Natural killer cell (primary cell): ENCODE results near the gene FHIP2A. TPM values are rescaled to one million over a fixed set of nuclear protein-coding genes. Genes with fewer than 3 reads are reported as not detected.
"Not testable (repeated sequence)": the region's sequence is repeated elsewhere in the genome, so short reads cannot be mapped to it uniquely, and the experiment has no call there.

Experiments used
- ATAC-seq, 3 donors: fragments of 150-1000 bp in 2 of 3; fragments of 200-7000 bp in 1 of 3; cut with Tn5 transposase; 1 replicate in 1 of 3; 2 replicates in 2 of 3; pipeline ENCODE4 v1.10.0; 2021; ENCODE audit warnings: mild to moderate bottlenecking in 2 of 3, moderate library complexity in 2 of 3
- DNase-seq, 2 donors: peaks; one replicate each; pipeline versions ENCODE4 v3.0.0 to v3.0.0-alpha.2; 2013 to 2021; ENCODE audit warnings: mixed read lengths in 1 of 2
- H3K27ac ChIP-seq: one replicate; pipeline ENCODE4 v1.5.1; 2013; ENCODE audit warnings: mild to moderate bottlenecking, low read length
- H3K27me3 ChIP-seq: one replicate; pipeline ENCODE4 v1.6.1; 2013; ENCODE audit warnings: low read length; ENCODE audit not compliant: control insufficient read depth, insufficient read depth
- H3K36me3 ChIP-seq: one replicate; pipeline ENCODE4 v1.6.1; 2013; ENCODE audit warnings: low read length; ENCODE audit not compliant: control insufficient read depth, insufficient read depth
- H3K4me1 ChIP-seq: one replicate; pipeline ENCODE4 v1.6.1; 2013; ENCODE audit warnings: low read length; ENCODE audit not compliant: control insufficient read depth, insufficient read depth
- H3K4me3 ChIP-seq: one replicate; pipeline ENCODE4 v1.5.1; 2013; ENCODE audit warnings: low read length
- H3K9me3 ChIP-seq: one replicate; pipeline ENCODE4 v1.6.1; 2013; ENCODE audit warnings: low read length; ENCODE audit not compliant: control insufficient read depth, insufficient read depth
- H3K27ac Mint-ChIP-seq, 2 donors: one replicate each; pipeline ENCODE4 v1.8.0; 2022; ENCODE audit warnings: mild to moderate bottlenecking in 2 of 2, mixed read lengths in 2 of 2, moderate library complexity in 1 of 2
- H3K27me3 Mint-ChIP-seq, 2 donors: one replicate each; pipeline ENCODE4 v1.8.0; 2022; ENCODE audit warnings: low read depth in 2 of 2, mixed read lengths in 2 of 2
- H3K36me3 Mint-ChIP-seq: one replicate; pipeline ENCODE4 v1.8.0; 2022; ENCODE audit warnings: mixed read lengths
- H3K4me1 Mint-ChIP-seq, 2 donors: one replicate each; pipeline ENCODE4 v1.8.0; 2022; ENCODE audit warnings: mixed read lengths in 2 of 2
- H3K4me3 Mint-ChIP-seq: one replicate; pipeline ENCODE4 v1.8.0; 2022; ENCODE audit warnings: mild to moderate bottlenecking, moderate library complexity, mixed read lengths
- H3K9me3 Mint-ChIP-seq, 2 donors: one replicate each; pipeline ENCODE4 v1.8.0; 2022; ENCODE audit warnings: mixed read lengths in 2 of 2
- WGBS: methylation state at CpG from one replicate; pipeline ENCODE4 v1.1.7; 2013; ENCODE audit warnings: missing lambda C conversion rate; ENCODE audit not compliant: insufficient coverage; 5-methylcytosine and 5-hydroxymethylcytosine counted together
- intact Hi-C: fragments of 100-400 bp; cut with micrococcal nuclease; formaldehyde crosslinking; loops from one replicate; pipeline ENCODE4 v1.14.2; 2022
- total RNA-seq, 4 donors: library from RNA; stranded (reverse); fragments of 120-200 nt in 1 of 4; gene quantifications; one replicate each; pipeline versions ENCODE4 v1.2.3 to v1.2.4, GENCODE V29; 2013 to 2022
- TF ChIP-seq, protein P1 (sequence below): fragments of 200-600 bp; IDR thresholded peaks from one replicate; pipeline ENCODE4 v1.8.0; 2022; ENCODE audit warnings: antibody characterized with exemption

FHIP2A gene, protein sequence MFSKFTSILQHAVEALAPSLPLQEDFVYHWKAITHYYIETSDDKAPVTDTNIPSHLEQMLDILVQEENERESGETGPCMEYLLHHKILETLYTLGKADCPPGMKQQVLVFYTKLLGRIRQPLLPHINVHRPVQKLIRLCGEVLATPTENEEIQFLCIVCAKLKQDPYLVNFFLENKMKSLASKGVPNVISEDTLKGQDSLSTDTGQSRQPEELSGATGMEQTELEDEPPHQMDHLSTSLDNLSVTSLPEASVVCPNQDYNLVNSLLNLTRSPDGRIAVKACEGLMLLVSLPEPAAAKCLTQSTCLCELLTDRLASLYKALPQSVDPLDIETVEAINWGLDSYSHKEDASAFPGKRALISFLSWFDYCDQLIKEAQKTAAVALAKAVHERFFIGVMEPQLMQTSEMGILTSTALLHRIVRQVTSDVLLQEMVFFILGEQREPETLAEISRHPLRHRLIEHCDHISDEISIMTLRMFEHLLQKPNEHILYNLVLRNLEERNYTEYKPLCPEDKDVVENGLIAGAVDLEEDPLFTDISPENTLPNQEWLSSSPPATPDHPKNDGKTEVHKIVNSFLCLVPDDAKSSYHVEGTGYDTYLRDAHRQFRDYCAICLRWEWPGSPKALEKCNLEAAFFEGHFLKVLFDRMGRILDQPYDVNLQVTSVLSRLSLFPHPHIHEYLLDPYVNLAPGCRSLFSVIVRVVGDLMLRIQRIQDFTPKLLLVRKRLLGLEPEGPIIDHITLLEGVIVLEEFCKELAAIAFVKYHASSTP
- total RNA-seq = 10 to 100 TPM; 36.0 to 42.4 (median 39.5) TPM
- 23.1 TPM for total RNA-seq (2013)

DNA sequence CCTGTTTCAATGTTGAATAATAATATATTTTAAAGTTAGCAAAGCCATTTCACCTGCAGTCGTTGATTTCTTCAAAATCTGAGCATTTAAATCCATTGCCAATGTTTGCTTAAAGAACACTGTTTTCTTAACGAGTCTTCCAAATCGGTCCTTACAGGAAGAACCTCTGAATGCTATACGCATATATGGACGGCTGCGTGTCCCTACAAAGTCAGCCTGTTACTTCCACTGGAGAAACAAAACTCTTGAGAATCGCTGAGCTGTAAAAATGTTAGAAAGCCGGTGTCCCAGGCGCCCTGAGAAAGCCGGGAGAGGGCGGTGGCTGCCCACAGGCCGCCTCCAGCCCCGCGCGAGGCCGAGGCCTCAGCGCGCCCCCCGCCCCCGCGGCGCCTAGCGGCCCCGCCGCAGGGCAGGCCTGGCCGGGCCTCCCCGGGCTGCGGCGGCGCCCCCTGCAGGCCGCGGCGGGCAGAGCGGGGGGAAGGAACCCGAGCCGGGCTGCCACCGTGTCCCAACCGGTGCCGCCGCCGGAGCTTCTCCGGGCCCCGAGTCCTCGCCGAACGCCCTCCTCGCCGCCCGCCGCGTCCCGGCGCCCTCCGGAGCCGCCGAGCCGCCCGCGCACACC, at the start of gene FHIP2A:
Gene FHIP2A (plus strand): TSS at position 488 of the 622 bp plus-strand sequence. CDS start 299 bp downstream, outside the sequence.
- Mint-ChIP-seq H3K27me3 (peaks cover 0 to 9% of the 10 kb centered on the region in 2 donors), H3K27ac (peak within 1 kb of the TSS; percentile 94 to 95), H3K9me3 (no peaks in the 10 kb centered on the region), H3K36me3 (no peaks in the 10 kb centered on the region), H3K4me3 (peak within 1 kb of the TSS; percentile 94), H3K4me1 (peaks cover 27 to 34% of the 10 kb centered on the region in 2 donors)
- Histone ChIP-seq H3K4me1 (peaks cover 4% of the 10 kb centered on the region), H3K36me3 (no peaks in the 10 kb centered on the region), H3K4me3 (peak within 1 kb of the TSS; percentile 79), H3K27me3 (no peaks in the 10 kb centered on the region), H3K27ac (peak within 1 kb of the TSS; percentile 75), H3K9me3 (no peaks in the 10 kb centered on the region)
- TF ChIP-seq, protein P1, sequence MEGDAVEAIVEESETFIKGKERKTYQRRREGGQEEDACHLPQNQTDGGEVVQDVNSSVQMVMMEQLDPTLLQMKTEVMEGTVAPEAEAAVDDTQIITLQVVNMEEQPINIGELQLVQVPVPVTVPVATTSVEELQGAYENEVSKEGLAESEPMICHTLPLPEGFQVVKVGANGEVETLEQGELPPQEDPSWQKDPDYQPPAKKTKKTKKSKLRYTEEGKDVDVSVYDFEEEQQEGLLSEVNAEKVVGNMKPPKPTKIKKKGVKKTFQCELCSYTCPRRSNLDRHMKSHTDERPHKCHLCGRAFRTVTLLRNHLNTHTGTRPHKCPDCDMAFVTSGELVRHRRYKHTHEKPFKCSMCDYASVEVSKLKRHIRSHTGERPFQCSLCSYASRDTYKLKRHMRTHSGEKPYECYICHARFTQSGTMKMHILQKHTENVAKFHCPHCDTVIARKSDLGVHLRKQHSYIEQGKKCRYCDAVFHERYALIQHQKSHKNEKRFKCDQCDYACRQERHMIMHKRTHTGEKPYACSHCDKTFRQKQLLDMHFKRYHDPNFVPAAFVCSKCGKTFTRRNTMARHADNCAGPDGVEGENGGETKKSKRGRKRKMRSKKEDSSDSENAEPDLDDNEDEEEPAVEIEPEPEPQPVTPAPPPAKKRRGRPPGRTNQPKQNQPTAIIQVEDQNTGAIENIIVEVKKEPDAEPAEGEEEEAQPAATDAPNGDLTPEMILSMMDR = peak; percentile 51
- DNase-seq (peak; percentile 88 to 90), ATAC-seq (peak; percentile 92 to 98 (median 93))
- intact Hi-C loops = loop anchor here (5.0 to 10.0 kb wide), 2 partner anchors 277 to 649 kb away; partner anchors contain the start of gene CCDC186
- WGBS = 2% methylated on average over 59 of the region's 59 CpGs

DNA sequence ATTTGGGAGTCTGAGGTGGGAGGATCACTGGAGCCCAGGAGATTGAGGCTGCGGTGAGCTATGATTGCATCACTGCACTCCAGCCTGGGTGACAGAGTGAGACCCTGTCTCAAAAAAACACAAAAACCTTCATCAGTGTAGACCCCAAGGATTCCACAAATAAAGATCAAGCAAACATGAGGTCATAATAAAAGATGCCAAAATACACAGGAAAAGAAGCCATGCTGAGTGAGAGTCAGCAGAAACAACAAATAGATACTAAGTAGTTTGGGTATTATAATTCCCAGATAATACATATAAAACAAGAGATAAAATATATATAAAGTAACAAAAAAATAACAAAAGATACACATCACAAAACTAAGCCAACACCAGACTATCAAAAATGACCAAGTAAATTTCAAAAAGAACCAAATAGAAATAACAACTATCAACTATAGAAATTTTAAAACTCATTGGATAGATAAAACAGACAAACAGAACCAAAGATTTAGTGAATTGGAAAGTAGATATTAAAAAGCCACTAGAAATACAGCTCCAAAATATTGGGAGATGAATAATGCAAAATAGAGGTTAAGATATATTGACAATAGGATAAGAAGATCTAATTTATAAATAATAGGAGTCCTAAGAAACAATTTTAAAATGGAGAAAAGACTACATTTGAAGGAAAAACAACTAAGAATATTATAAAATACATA, 48.9 kb upstream of the FHIP2A start:
- H3K9me3 Mint-ChIP-seq = no peaks in the 10 kb centered on the region
- no peaks in the 10 kb centered on the region for H3K36me3 ChIP-seq
- no peak overlapping the region for H3K4me3 Mint-ChIP-seq
- 88% methylated on average over 1 of the region's 1 CpG for WGBS
- no peak overlapping the region for H3K27ac ChIP-seq
- intact Hi-C loops = no loop called here
- H3K36me3 Mint-ChIP-seq = no peaks in the 10 kb centered on the region
- DNase-seq (no peak), ATAC-seq (no peak)
- peaks cover 3% of the 10 kb centered on the region for H3K4me1 ChIP-seq
- no peak overlapping the region for H3K4me3 ChIP-seq
- H3K27me3 Mint-ChIP-seq = peaks cover 12 to 14% of the 10 kb centered on the region in 2 donors
- no peaks in the 10 kb centered on the region for H3K9me3 ChIP-seq
- peaks cover under 1% of the 10 kb centered on the region for H3K27me3 ChIP-seq
- no peak overlapping the region for H3K27ac Mint-ChIP-seq
- H3K4me1 Mint-ChIP-seq = no peaks in the 10 kb centered on the region
- TF ChIP-seq, protein P1 = no peak

DNA sequence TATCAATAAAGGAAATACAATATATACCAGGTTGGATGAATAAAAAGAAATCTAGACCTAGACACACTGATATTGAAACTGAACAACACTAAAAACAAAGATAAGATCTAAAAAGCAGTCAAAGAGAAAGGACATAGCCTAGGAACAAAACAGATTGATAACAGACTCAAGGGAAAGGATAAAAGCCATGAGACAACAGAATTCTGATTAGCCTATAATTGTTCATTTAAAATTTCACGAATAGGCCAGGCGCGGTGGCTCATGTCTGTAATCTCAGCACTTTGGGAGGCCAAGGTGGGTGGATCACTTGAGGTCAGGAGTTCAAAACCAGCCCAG, 48.4 kb upstream of the FHIP2A start:
- intact Hi-C loops = no loop called here
- H3K4me3 ChIP-seq = no peak overlapping the region
- peaks cover 3% of the 10 kb centered on the region for H3K4me1 ChIP-seq
- Mint-ChIP-seq H3K27me3 (peaks cover 14% of the 10 kb centered on the region in 2 donors), H3K4me3 (no peak overlapping the region), H3K9me3 (no peaks in the 10 kb centered on the region), H3K4me1 (no peaks in the 10 kb centered on the region), H3K36me3 (no peaks in the 10 kb centered on the region), H3K27ac (no peak overlapping the region)
- no peaks in the 10 kb centered on the region for H3K27me3 ChIP-seq
- TF ChIP-seq, protein P1 = no peak
- no peaks in the 10 kb centered on the region for H3K9me3 ChIP-seq
- DNase-seq (no peak), ATAC-seq (no peak)
- no peak overlapping the region for H3K27ac ChIP-seq
- 92% methylated on average over 3 of the region's 3 CpGs for WGBS
- H3K36me3 ChIP-seq = no peaks in the 10 kb centered on the region

DNA sequence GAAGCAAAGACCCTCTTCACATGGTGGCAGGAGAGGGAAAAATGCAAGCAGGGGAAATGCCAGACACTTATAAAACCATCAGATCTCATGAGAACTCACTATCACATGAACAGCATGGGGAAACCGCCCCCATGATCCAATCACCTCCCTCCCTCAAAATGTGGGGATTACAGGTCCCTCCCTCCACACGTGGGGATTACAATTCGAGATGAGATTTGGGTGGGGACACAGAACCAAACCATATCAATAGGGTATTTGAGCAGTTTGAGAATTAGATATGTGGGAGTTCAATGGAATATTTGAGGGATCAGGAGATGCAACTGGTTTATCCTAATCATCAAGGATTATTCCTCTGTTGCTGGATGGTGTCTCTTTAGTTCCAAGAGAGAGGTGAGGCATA, 46.5 kb upstream of the FHIP2A start:
- H3K9me3 ChIP-seq, H3K4me1 Mint-ChIP-seq, H3K4me3 ChIP-seq, DNase-seq, H3K27ac Mint-ChIP-seq, H3K4me1 ChIP-seq, H3K9me3 Mint-ChIP-seq, H3K27ac ChIP-seq, intact Hi-C loops, H3K27me3 ChIP-seq, ATAC-seq, H3K36me3 ChIP-seq, H3K36me3 Mint-ChIP-seq, H3K4me3 Mint-ChIP-seq: not testable (repeated sequence)
- 100% methylated on average over 1 of the region's 3 CpGs for WGBS
- H3K27me3 Mint-ChIP-seq = peaks cover 14 to 15% of the 10 kb centered on the region in 2 donors
